Measurements from ENCODE around the gene FKBP11. TPM values are rescaled to one million over a fixed set of nuclear protein-coding genes. Genes with fewer than 3 reads are reported as not detected.

Gene FKBP11
- total RNA-seq, 2 experiments from 2014 or later: 82.3 to 85.9 TPM

GRCh38 chr12:48881686-48882314 is 43.5 kb downstream of the FKBP11 start:
- H3K4me1 ChIP-seq (ENCODE audit: insufficient read depth, low read length): no peaks in the 10 kb centered on the region
- no peaks in the 10 kb centered on the region for H3K9me3 ChIP-seq (ENCODE audit: control insufficient read depth in 1 of 2, insufficient read depth in 1 of 2, low read length in 2 of 2)
- POLR2A ChIA-PET: interaction anchor here (0.9 kb wide), 1 partner anchor 25 kb away, joined by 4 read pairs; no protein-coding TSS in a partner anchor
- Mint-ChIP-seq H3K4me3 (no peak overlapping the region), H3K27ac (no peak overlapping the region), H3K9me3 (no peaks in the 10 kb centered on the region), H3K36me3 (ENCODE audit: low read depth) (no peaks in the 10 kb centered on the region), H3K4me1 (ENCODE audit: low read depth) (no peaks in the 10 kb centered on the region), H3K27me3 (peaks cover 32% of the 10 kb centered on the region)
- no peak for DNase-seq
- CTCF ChIA-PET: interaction anchor here (2.3 kb wide), 1 partner anchor 29 kb away, joined by 5 read pairs; no protein-coding TSS in a partner anchor
- no peak for TF ChIP-seq CTCF (IDR thresholded peaks at IDR 0.05)
- intact Hi-C loops (cut with DNase I, micrococcal nuclease): no loop called here
- no peak overlapping the region for H3K27ac ChIP-seq (ENCODE audit: low read depth in 1 of 2, low read length in 2 of 2)
- no peak for ATAC-seq (ENCODE audit: poor library complexity)
- peaks cover 16 to 22% of the 10 kb centered on the region in 2 experiments for H3K27me3 ChIP-seq (ENCODE audit: control insufficient read depth in 1 of 2, insufficient read depth in 2 of 2, low read length in 2 of 2)
- no peaks in the 10 kb centered on the region for H3K36me3 ChIP-seq (ENCODE audit: insufficient read depth, low read length)
- H3K4me3 ChIP-seq (ENCODE audit: low read length): no peak overlapping the region

- H3K36me3 Mint-ChIP-seq (ENCODE audit: low read depth): no peaks in the 10 kb centered on the region
- intact Hi-C loops (cut with DNase I, micrococcal nuclease): no loop called here
- ChIA-PET CTCF (interaction anchor here (2.3 kb wide), 1 partner anchor 28 kb away, joined by 5 read pairs; no protein-coding TSS in a partner anchor), POLR2A (no interaction called here)
- no peaks in the 10 kb centered on the region for H3K4me1 Mint-ChIP-seq (ENCODE audit: low read depth)
- no peaks in the 10 kb centered on the region for H3K4me1 ChIP-seq (ENCODE audit: insufficient read depth, low read length)
- TF ChIP-seq CTCF (IDR thresholded peaks at IDR 0.05): no peak
- no peak overlapping the region for H3K27ac Mint-ChIP-seq
- H3K4me3 Mint-ChIP-seq: no peak overlapping the region
- no peak for DNase-seq
- peaks cover 32% of the 10 kb centered on the region for H3K27me3 Mint-ChIP-seq
- H3K4me3 ChIP-seq (ENCODE audit: low read length): no peak overlapping the region
- H3K9me3 Mint-ChIP-seq: no peaks in the 10 kb centered on the region
- no peak overlapping the region for H3K27ac ChIP-seq (ENCODE audit: low read depth in 1 of 2, low read length in 2 of 2)
- ATAC-seq (ENCODE audit: poor library complexity): no peak
- H3K27me3 ChIP-seq (ENCODE audit: control insufficient read depth in 1 of 2, insufficient read depth in 2 of 2, low read length in 2 of 2): peaks cover 16 to 22% of the 10 kb centered on the region in 2 experiments
- no peaks in the 10 kb centered on the region for H3K36me3 ChIP-seq (ENCODE audit: insufficient read depth, low read length)
- H3K9me3 ChIP-seq (ENCODE audit: control insufficient read depth in 1 of 2, insufficient read depth in 1 of 2, low read length in 2 of 2): no peaks in the 10 kb centered on the region
Observed at GRCh38 chr12:48880647-48881046, 44.6 kb downstream of the FKBP11 start.

GRCh38 chr12:48878548-48878947 is 46.7 kb downstream of the FKBP11 start:
- Histone ChIP-seq H3K4me3 (ENCODE audit: low read length) (no peak overlapping the region), H3K36me3 (ENCODE audit: insufficient read depth, low read length) (no peaks in the 10 kb centered on the region), H3K4me1 (ENCODE audit: insufficient read depth, low read length) (no peaks in the 10 kb centered on the region), H3K27ac (ENCODE audit: low read depth in 1 of 2, low read length in 2 of 2) (no peak overlapping the region), H3K9me3 (ENCODE audit: control insufficient read depth in 1 of 2, insufficient read depth in 1 of 2, low read length in 2 of 2) (no peaks in the 10 kb centered on the region), H3K27me3 (ENCODE audit: control insufficient read depth in 1 of 2, insufficient read depth in 2 of 2, low read length in 2 of 2) (peaks cover 16 to 22% of the 10 kb centered on the region in 2 experiments)
- H3K9me3 Mint-ChIP-seq: no peaks in the 10 kb centered on the region
- POLR2A ChIA-PET: no interaction called here
- H3K36me3 Mint-ChIP-seq (ENCODE audit: low read depth): no peaks in the 10 kb centered on the region
- no peak overlapping the region for H3K27ac Mint-ChIP-seq
- DNase-seq: no peak
- CTCF ChIA-PET: no interaction called here
- H3K4me3 Mint-ChIP-seq: no peak overlapping the region
- no peak for ATAC-seq (ENCODE audit: poor library complexity)
- H3K27me3 Mint-ChIP-seq: peaks cover 32% of the 10 kb centered on the region
- H3K4me1 Mint-ChIP-seq (ENCODE audit: low read depth): no peaks in the 10 kb centered on the region
- TF ChIP-seq CTCF (IDR thresholded peaks at IDR 0.05): no peak
- intact Hi-C loops (cut with DNase I, micrococcal nuclease): no loop called here

All from CD4-positive, alpha-beta T cell (primary cell).